NCI-H1105 (cell line): ENCODE data around the gene TSPAN18.

Experiments used
- DNase-seq: peaks from one replicate; lab custom pipeline; 2025; lab: John Stamatoyannopoulos, UW

Gene TSPAN18, protein sequence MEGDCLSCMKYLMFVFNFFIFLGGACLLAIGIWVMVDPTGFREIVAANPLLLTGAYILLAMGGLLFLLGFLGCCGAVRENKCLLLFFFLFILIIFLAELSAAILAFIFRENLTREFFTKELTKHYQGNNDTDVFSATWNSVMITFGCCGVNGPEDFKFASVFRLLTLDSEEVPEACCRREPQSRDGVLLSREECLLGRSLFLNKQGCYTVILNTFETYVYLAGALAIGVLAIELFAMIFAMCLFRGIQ

GRCh38 chr11:44726283-44727113 lies at the start of gene TSPAN18:
TSPAN18 (plus strand) TSS chr11:44726962; CDS start chr11:44906417, 179,455 bp downstream.
- no peak for DNase-seq

- no peak for DNase-seq
Measured at GRCh38 chr11:44680982-44681597, 45.7 kb upstream of the TSPAN18 start.

DNA sequence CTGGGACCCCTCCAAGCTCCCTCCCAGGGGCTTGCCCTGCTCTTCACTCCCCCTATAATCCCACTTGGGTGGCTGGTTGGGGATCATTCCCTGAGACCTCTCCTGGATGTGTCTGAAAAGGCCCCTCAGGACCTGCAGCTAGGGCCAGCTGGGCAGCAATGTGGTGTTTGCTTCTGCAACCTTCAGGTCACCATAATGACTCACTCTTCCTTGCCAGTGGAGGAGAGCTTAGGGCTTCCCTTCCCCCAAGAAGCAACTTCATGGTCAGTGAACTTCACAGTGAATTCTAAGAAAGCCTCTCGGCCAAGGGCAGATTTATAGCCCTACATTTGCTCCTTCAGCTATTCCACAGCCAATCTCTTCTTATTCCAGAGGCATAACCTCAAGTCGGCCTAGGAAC lies 45.1 kb upstream of the TSPAN18 start:
- DNase-seq = no peak

DNA sequence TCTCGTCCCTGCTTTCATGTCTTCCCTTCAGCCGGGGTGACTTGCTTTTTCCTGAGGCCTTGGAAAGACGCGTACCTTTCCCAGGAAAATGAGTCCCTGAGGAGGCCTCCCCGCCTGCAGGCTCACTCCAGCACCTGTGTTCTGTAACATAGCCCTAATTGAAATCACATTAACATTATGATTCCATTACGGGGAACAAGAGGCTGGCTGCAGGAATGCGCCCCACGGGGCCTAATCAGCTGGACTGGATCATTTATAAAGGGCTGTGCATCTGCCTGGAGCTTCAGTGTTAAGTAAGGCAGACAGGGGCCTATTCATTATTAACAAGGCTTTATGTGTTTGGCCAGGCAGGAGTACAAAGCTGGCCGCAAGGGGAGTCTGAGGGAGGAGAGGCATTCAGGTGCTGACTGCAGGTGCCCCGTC lies 41.9 kb upstream of the TSPAN18 start:
- no peak for DNase-seq

- DNase-seq = no peak
Measured at GRCh38 chr11:44687388-44687787, 39.4 kb upstream of the TSPAN18 start.

- DNase-seq = no peak
Measured at GRCh38 chr11:44689265-44689664, 37.5 kb upstream of the TSPAN18 start.

GRCh38 chr11:44690651-44691050 lies 36.1 kb upstream of the TSPAN18 start:
- no peak for DNase-seq

DNA sequence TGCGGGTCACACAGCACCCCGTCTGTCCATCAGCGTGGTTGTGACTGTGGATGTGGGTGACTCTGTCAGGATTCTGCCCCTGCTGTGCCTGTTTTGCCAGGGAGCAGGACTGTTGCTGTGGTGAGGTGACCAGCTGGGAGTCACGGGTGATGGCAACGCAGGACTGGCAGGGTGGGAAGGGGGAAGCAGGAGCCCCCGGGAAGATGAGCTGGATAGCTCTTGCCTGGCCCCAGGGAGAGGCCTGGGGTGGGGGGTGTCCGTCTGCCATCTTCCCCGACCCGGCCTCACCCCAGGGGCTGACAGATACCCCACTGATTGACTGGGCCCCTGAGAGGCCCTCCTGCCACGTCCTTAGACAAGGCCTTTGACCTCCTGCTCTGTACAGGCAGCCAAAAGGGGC lies 34.3 kb upstream of the TSPAN18 start:
- no peak for DNase-seq

DNA sequence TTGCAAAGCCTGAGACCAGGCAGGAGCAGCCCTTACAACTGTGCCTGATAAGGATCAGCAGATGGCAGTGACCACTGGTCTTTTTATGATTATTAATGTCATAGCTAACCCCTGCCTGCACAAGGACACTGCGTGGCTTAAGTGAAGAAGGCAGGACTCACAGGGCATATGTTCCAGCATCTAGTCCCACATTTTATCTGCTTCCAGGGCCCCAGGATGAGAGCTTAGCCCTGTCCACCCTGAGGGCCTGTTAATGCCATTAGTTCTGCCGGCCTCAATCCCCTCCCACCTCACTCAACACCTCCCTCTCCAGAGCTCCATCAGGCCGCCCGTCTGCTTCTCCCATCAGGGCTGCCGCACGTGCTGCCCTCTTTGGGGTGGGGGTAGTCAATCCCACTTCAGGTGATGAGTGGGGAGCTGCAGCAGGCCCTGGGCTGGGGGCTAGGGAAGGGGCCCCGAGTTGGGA lies 33.1 kb upstream of the TSPAN18 start:
- no peak for DNase-seq

- no peak for DNase-seq
Measured at GRCh38 chr11:44694443-44694842, 32.3 kb upstream of the TSPAN18 start.

GRCh38 chr11:44695169-44695833 lies 31.5 kb upstream of the TSPAN18 start:
- DNase-seq = no peak

DNA sequence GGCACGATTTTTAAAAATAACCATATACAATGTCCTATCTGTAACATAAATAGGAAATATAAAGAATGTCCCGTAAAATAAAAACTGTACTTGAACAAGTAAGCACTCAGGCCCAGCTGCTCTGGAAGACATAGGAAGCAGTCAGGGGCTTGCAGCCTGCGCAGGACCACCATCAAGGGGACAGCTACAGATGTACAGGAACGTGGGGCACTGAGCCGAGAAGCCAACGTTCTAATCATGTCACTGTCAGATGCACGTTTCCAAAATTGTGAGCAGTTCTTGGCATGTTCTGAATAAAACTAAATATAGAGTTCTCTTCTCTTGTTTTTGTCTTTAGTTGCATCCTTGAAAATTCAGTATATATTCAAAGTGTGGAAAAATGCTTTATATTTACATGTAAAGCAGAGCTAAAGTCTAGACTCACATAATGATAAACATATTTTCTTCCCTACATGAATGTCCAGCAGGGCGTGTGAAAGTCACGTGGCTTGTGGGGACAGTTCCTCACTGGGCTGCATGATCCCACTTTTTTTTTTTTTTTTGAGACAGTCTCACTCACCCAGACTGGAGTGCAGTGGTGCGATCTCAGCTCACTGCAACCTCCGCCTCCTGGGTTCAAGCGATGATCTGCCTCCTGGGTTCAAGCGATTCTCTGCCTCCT lies 28.4 kb upstream of the TSPAN18 start:
- no peak for DNase-seq

DNA sequence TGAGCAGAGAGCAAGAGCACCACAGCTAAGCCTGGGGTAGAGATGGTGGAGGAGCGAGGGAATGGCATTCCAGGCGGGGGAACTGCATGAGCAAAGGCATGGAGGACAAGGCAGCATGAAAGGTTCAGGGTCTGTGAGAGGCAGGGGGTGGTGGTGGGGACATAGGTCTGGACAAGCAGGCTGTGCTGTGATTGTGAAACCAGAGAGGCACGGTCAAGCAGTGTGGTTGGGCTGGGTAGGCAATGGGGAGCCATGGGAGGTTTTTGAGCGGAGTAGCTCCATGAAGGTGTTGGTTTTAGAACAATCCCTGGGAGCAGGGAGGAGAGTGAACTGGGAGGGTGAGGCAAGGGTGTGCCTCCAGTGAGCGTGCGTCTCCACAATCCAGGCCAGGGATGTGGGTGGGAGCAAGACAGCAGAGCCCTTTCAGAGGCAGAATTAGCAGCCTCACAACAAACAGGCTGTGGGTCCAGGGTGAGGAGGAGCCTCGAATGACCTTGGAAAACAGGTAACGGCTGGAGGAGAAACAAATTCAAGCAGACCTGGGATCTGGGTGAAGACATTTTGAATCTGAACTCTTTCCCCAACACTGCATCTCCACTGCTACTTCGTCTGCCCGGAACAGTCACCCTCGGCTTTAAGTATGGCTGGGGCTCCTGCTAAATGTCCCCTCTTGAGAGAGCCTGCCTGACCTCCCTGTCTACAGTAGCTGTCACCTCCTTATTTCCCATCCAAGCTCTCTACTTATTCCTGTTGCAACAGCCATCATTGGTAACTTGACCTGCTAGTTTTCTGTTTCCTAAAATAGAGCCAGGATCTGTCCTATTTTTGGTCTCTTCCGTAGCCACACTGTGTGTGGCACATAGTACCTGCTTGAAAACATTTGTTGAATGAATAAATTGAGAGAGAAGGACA lies 27.0 kb upstream of the TSPAN18 start:
- no peak for DNase-seq

DNA sequence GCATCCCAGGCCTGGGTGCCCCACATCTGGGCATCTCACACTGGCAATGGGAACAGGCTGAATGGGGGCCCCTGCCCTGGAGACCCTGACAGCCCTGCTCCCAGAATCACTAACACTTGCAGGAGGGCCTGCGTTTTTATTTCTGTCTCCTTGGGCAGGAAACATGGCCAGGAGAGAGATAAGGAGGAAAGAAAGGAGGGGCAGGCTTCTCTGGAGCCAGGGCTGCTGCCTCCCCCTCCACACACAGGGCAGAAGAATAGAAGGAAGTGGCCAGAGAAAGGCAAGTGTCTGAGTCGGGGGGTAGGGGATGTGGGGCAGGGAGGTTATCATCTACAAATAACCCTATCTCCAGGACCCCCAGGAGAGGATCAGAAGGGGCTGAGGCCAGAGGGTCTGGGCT lies 25.5 kb upstream of the TSPAN18 start:
- no peak for DNase-seq

DNA sequence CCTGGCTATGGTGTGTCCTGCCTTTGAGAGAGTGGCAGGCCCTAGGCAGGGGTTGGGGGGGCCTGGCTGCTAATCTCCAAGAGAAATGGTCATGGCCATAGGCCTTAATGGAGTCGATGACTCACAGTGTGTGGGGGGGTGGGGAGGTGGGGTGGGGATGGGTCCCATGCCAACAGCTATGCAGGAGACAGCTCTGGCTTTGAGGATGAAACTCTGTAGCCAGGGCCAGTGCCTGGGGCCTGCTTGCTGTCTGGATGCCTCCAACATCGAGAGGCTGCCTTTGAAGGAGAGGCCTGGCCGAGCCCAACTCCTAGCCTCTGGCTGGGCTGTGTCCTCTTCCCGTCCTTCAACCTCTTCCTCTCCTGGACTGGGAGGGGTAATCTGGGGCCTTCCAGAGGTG lies 23.9 kb upstream of the TSPAN18 start:
- DNase-seq = no peak

- no peak for DNase-seq
Measured at GRCh38 chr11:44707094-44707493, 19.7 kb upstream of the TSPAN18 start.

DNA sequence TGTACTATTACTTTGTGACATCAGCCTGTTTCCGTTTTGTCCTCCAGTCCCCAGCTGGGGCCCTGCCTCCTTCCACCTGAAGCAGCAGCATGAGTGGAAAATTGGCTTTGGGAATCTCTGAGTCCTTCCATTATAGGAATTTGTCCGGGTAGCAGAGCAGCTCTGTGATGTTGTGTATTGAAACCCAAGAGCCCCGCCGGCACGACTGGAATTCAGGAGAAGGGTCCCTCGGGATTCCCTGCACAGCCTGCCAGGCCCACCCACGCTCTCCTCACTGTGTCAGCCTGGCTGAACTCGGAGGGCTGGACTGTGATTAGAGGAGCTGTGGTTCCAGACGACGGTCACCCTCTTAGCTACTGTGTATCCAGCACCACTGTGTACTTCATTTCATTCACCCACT lies 18.8 kb upstream of the TSPAN18 start:
- DNase-seq = no peak

- DNase-seq = no peak
Measured at GRCh38 chr11:44708523-44709280, 18.1 kb upstream of the TSPAN18 start.

DNA sequence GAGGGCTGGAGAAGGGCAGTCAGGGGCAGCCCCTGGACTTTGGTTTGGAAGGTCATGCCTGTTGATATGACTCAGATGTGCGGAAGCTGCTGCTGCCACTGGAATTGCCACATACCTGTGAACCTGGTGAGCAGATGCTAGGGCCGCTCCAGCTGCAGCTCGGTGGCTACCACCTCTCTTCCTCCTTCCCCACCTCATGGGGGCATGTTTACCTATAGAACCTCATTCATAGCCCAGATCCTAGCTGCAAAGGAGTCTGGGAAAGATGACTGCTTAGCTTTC lies 17.5 kb upstream of the TSPAN18 start:
- DNase-seq = no peak

DNA sequence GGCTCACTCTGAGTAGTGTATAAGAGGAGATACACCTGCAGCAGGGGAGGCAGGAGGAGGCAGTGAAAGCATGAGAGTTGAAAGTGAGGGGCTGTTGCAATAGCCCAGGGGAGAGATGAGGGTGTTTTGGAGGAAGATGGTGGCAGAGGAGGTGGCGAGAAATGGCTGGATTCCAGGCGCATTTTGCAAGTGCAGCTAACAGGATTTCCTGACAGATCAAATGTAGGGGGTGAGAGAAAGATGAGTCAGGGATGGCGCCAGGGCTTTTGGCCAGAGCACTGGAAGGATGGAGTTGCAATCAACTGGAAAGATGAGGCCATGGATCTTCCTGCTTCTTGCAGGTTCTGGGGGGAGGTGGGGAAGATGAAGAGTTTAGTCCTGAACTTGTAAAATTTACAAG lies 16.8 kb upstream of the TSPAN18 start:
- no peak for DNase-seq
